Measurements from ENCODE around the gene LHPP.

LHPP gene

DNA sequence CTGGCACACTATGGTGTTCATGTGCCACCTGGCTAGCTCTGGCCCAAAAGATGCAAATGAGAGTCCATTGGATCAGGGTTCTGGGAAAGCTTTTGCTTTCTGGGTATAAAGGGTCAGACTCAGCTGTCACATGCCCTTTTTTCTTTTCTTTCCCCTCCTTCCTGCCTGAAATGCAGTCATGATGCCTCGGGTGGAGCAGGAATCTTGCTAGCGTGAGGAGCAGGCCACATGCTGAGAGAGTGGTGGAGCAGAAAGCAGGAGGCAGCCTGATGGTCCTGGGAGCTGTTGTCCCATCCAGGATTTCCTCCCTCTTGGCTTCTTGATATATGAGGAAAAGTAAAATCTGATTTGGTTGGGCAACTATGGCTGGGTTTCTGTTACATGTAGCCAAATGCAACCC lies 2.7 kb upstream of the LHPP start:
- no peak for DNase-seq (ENCODE audit: low spot score)
- no peak overlapping the region for H3K23ac ChIP-seq (ENCODE audit: low read depth, low read length, poor library complexity)
- peaks cover 0 to 2% of the 10 kb centered on the region in 2 donors for H3K4me1 ChIP-seq (ENCODE audit: control insufficient read depth in 2 of 2, insufficient read depth in 1 of 2, low read depth in 1 of 2, low read length in 2 of 2)
- H3K18ac ChIP-seq (ENCODE audit: low read length) = no peak overlapping the region
- H2BK15ac ChIP-seq (ENCODE audit: low read length) = no peak overlapping the region
- no peaks in the 10 kb centered on the region for H3K9me3 ChIP-seq (replicated peaks in 1 of 2; ENCODE audit: control insufficient read depth in 2 of 2, insufficient read depth in 1 of 2, low read depth in 1 of 2, low read length in 2 of 2)
- no peak overlapping the region for H3K4me3 ChIP-seq (ENCODE audit: low read length in 2 of 2)
- no peak overlapping the region for H3K4ac ChIP-seq (ENCODE audit: low read length)
- H3K27ac ChIP-seq (replicated peaks; ENCODE audit: low read length) = no peak overlapping the region
- no peak overlapping the region for H3K14ac ChIP-seq (ENCODE audit: low read length)
- WGBS, 2 donors (ENCODE audit: extremely low coverage in 2 of 2, insufficient read length in 2 of 2, insufficient replicate concordance in 1 of 2) = no CpG with 5 or more reads among the region's 2 CpGs
- H2BK5ac ChIP-seq (ENCODE audit: low read length) = no peak overlapping the region
- no peak overlapping the region for H2AFZ ChIP-seq (ENCODE audit: low read length)
- no peak overlapping the region for H3K4me2 ChIP-seq (ENCODE audit: insufficient read depth, low read length, poor library complexity, severe bottlenecking)
- no peak overlapping the region for H2BK120ac ChIP-seq (ENCODE audit: low read depth, low read length)
- no peaks in the 10 kb centered on the region for H3K36me3 ChIP-seq (replicated peaks in 1 of 2; ENCODE audit: control insufficient read depth in 2 of 2, insufficient read depth in 2 of 2, low read length in 2 of 2)
- H3K27me3 ChIP-seq (ENCODE audit: control insufficient read depth in 3 of 3, insufficient read depth in 3 of 3, low read depth in 1 of 3, low read length in 3 of 3) = peaks cover 0 to 47% (median 0%) of the 10 kb centered on the region in 3 experiments
- H2AK5ac ChIP-seq (ENCODE audit: low read depth, low read length) = no peak overlapping the region
- H4K8ac ChIP-seq (ENCODE audit: low read depth, low read length) = no peak overlapping the region
- H3K9ac ChIP-seq (ENCODE audit: low read depth, low read length, poor library complexity) = no peak overlapping the region
- H4K91ac ChIP-seq (ENCODE audit: low read depth, low read length, poor library complexity) = no peak overlapping the region
- no peaks in the 10 kb centered on the region for H3K79me1 ChIP-seq (ENCODE audit: low read depth, low read length)
- H2BK12ac ChIP-seq (ENCODE audit: low read length) = no peak overlapping the region

DNA sequence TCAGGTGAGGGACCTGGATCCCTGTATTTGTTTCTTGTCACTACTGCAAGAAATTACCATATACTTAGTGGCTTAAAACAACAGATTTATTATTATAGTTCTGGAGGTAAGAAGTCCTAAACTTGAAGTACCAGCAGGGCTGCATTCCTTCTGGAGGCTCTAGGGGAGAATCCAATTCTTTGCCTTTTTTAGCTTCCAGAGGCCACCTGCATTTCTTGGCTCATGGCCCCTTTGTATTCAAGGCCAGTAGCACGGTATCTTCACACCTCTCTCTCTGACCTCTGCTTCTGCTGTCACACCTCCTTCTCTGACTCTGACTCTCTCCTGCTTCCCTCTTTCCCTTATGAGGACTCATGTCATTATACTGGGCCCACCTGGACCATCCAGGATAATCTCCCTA lies 2.2 kb upstream of the LHPP start:
- no peak overlapping the region for H3K18ac ChIP-seq (ENCODE audit: low read length)
- no peak overlapping the region for H2BK12ac ChIP-seq (ENCODE audit: low read length)
- peaks cover 0 to 2% of the 10 kb centered on the region in 2 donors for H3K4me1 ChIP-seq (ENCODE audit: control insufficient read depth in 2 of 2, insufficient read depth in 1 of 2, low read depth in 1 of 2, low read length in 2 of 2)
- WGBS, 2 donors (ENCODE audit: extremely low coverage in 2 of 2, insufficient read length in 2 of 2, insufficient replicate concordance in 1 of 2) = no CpG with 5 or more reads among the region's 1 CpG
- H3K27ac ChIP-seq (replicated peaks; ENCODE audit: low read length) = no peak overlapping the region
- no peaks in the 10 kb centered on the region for H3K36me3 ChIP-seq (replicated peaks in 1 of 2; ENCODE audit: control insufficient read depth in 2 of 2, insufficient read depth in 2 of 2, low read length in 2 of 2)
- H3K27me3 ChIP-seq (ENCODE audit: control insufficient read depth in 3 of 3, insufficient read depth in 3 of 3, low read depth in 1 of 3, low read length in 3 of 3) = peaks cover 0 to 42% (median 0%) of the 10 kb centered on the region in 3 experiments
- no peak overlapping the region for H3K4me3 ChIP-seq (ENCODE audit: low read length in 2 of 2)
- no peaks in the 10 kb centered on the region for H3K79me1 ChIP-seq (ENCODE audit: low read depth, low read length)
- H3K9me3 ChIP-seq (replicated peaks in 1 of 2; ENCODE audit: control insufficient read depth in 2 of 2, insufficient read depth in 1 of 2, low read depth in 1 of 2, low read length in 2 of 2) = no peaks in the 10 kb centered on the region
- no peak overlapping the region for H2BK120ac ChIP-seq (ENCODE audit: low read depth, low read length)
- no peak overlapping the region for H3K4ac ChIP-seq (ENCODE audit: low read length)
- no peak overlapping the region for H2AK5ac ChIP-seq (ENCODE audit: low read depth, low read length)
- H3K9ac ChIP-seq (ENCODE audit: low read depth, low read length, poor library complexity) = no peak overlapping the region
- no peak overlapping the region for H4K8ac ChIP-seq (ENCODE audit: low read depth, low read length)
- DNase-seq (ENCODE audit: low spot score) = no peak
- no peak overlapping the region for H3K4me2 ChIP-seq (ENCODE audit: insufficient read depth, low read length, poor library complexity, severe bottlenecking)
- H2AFZ ChIP-seq (ENCODE audit: low read length) = no peak overlapping the region
- H3K14ac ChIP-seq (ENCODE audit: low read length) = no peak overlapping the region
- H3K23ac ChIP-seq (ENCODE audit: low read depth, low read length, poor library complexity) = no peak overlapping the region
- H4K91ac ChIP-seq (ENCODE audit: low read depth, low read length, poor library complexity) = no peak overlapping the region
- H2BK5ac ChIP-seq (ENCODE audit: low read length) = no peak overlapping the region
- no peak overlapping the region for H2BK15ac ChIP-seq (ENCODE audit: low read length)

DNA sequence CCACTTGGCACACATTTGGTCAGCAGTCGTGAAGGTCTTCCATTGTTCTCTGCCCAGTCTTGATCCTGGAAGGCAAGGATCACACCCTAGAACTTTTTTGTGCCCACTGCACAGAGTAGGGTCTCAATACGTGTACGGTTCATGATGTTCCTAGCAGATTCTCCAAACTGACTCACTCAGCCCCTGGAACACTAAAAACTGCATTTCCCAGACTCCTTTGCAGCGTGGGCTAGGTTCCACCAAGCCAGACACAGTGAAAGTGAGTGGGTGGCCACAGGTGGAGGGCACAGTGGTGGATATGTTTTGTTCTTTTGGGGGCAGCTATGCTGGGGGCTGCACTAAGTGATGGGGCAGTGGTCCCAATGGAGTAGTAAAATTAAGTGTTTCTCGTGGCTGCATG lies 1.5 kb upstream of the LHPP start:
- H2BK15ac ChIP-seq (ENCODE audit: low read length) = no peak overlapping the region
- no peak overlapping the region for H2BK12ac ChIP-seq (ENCODE audit: low read length)
- no peak overlapping the region for H2AFZ ChIP-seq (ENCODE audit: low read length)
- no peak overlapping the region for H3K4me3 ChIP-seq (ENCODE audit: low read length in 2 of 2)
- H3K79me1 ChIP-seq (ENCODE audit: low read depth, low read length) = no peaks in the 10 kb centered on the region
- peaks cover 0 to 2% of the 10 kb centered on the region in 2 donors for H3K4me1 ChIP-seq (ENCODE audit: control insufficient read depth in 2 of 2, insufficient read depth in 1 of 2, low read depth in 1 of 2, low read length in 2 of 2)
- no peak overlapping the region for H3K4me2 ChIP-seq (ENCODE audit: insufficient read depth, low read length, poor library complexity, severe bottlenecking)
- H4K8ac ChIP-seq (ENCODE audit: low read depth, low read length) = no peak overlapping the region
- H2AK5ac ChIP-seq (ENCODE audit: low read depth, low read length) = no peak overlapping the region
- no peak overlapping the region for H3K27ac ChIP-seq (replicated peaks; ENCODE audit: low read length)
- H3K27me3 ChIP-seq (ENCODE audit: control insufficient read depth in 3 of 3, insufficient read depth in 3 of 3, low read depth in 1 of 3, low read length in 3 of 3) = peaks cover 0 to 35% (median 0%) of the 10 kb centered on the region in 3 experiments
- H2BK120ac ChIP-seq (ENCODE audit: low read depth, low read length) = no peak overlapping the region
- H3K23ac ChIP-seq (ENCODE audit: low read depth, low read length, poor library complexity) = no peak overlapping the region
- H3K4ac ChIP-seq (ENCODE audit: low read length) = no peak overlapping the region
- H3K36me3 ChIP-seq (replicated peaks in 1 of 2; ENCODE audit: control insufficient read depth in 2 of 2, insufficient read depth in 2 of 2, low read length in 2 of 2) = no peaks in the 10 kb centered on the region
- no peak for DNase-seq (ENCODE audit: low spot score)
- no CpG with 5 or more reads among the region's 5 CpGs for WGBS, 2 donors (ENCODE audit: extremely low coverage in 2 of 2, insufficient read length in 2 of 2, insufficient replicate concordance in 1 of 2)
- peaks cover 0 to 3% of the 10 kb centered on the region in 2 donors for H3K9me3 ChIP-seq (replicated peaks in 1 of 2; ENCODE audit: control insufficient read depth in 2 of 2, insufficient read depth in 1 of 2, low read depth in 1 of 2, low read length in 2 of 2)
- H4K91ac ChIP-seq (ENCODE audit: low read depth, low read length, poor library complexity) = no peak overlapping the region
- H3K9ac ChIP-seq (ENCODE audit: low read depth, low read length, poor library complexity) = no peak overlapping the region
- no peak overlapping the region for H3K18ac ChIP-seq (ENCODE audit: low read length)
- H2BK5ac ChIP-seq (ENCODE audit: low read length) = no peak overlapping the region
- H3K14ac ChIP-seq (ENCODE audit: low read length) = no peak overlapping the region

DNA sequence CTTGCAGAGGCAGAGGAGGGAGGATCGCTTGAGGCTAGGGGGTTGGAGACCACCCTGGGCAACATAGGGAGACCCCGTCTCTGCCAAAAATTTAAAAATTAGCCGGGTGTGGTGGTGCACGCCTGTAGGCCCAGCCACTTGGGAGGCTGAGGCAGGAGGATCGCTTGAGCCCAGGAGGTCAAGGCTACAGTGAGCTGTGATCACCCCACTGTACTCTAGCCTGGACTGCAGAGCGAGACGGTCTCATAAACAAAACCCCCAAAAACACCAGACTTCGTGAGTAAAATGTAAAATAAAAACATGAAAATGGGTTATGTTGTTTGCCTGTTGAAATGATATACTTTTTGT lies 699 bp downstream of the LHPP start:
- H3K4ac ChIP-seq (ENCODE audit: low read length) = no peak overlapping the region
- H3K27ac ChIP-seq (replicated peaks; ENCODE audit: low read length) = no peak overlapping the region
- H3K18ac ChIP-seq (ENCODE audit: low read length) = peak overlapping the region; percentile 96
- no peak overlapping the region for H2AK5ac ChIP-seq (ENCODE audit: low read depth, low read length)
- peak overlapping the region; percentile 89 for H3K9ac ChIP-seq (ENCODE audit: low read depth, low read length, poor library complexity)
- peak overlapping the region; percentile 99 for H2AFZ ChIP-seq (ENCODE audit: low read length)
- no peak overlapping the region for H4K8ac ChIP-seq (ENCODE audit: low read depth, low read length)
- no peaks in the 10 kb centered on the region for H3K79me1 ChIP-seq (ENCODE audit: low read depth, low read length)
- H3K4me2 ChIP-seq (ENCODE audit: insufficient read depth, low read length, poor library complexity, severe bottlenecking) = peak overlapping the region; percentile 89
- no CpG with 5 or more reads among the region's 8 CpGs for WGBS, 2 donors (ENCODE audit: extremely low coverage in 2 of 2, insufficient read length in 2 of 2, insufficient replicate concordance in 1 of 2)
- H3K4me1 ChIP-seq (ENCODE audit: control insufficient read depth in 2 of 2, insufficient read depth in 1 of 2, low read depth in 1 of 2, low read length in 2 of 2) = peaks cover 0 to 9% of the 10 kb centered on the region in 2 donors
- H3K9me3 ChIP-seq (replicated peaks in 1 of 2; ENCODE audit: control insufficient read depth in 2 of 2, insufficient read depth in 1 of 2, low read depth in 1 of 2, low read length in 2 of 2) = peaks cover 0 to 3% of the 10 kb centered on the region in 2 donors
- no peak overlapping the region for H4K91ac ChIP-seq (ENCODE audit: low read depth, low read length, poor library complexity)
- H2BK120ac ChIP-seq (ENCODE audit: low read depth, low read length) = no peak overlapping the region
- no peak overlapping the region for H2BK15ac ChIP-seq (ENCODE audit: low read length)
- H3K27me3 ChIP-seq (ENCODE audit: control insufficient read depth in 3 of 3, insufficient read depth in 3 of 3, low read depth in 1 of 3, low read length in 3 of 3) = peaks cover 0 to 22% (median 0%) of the 10 kb centered on the region in 3 experiments
- H3K14ac ChIP-seq (ENCODE audit: low read length) = peak overlapping the region; percentile 31
- no peak for DNase-seq (ENCODE audit: low spot score)
- peak overlapping the region; percentile 85 for H2BK5ac ChIP-seq (ENCODE audit: low read length)
- H3K4me3 ChIP-seq (ENCODE audit: low read length in 2 of 2) = peak overlapping the region; percentile 75 to 92
- no peak overlapping the region for H3K23ac ChIP-seq (ENCODE audit: low read depth, low read length, poor library complexity)
- H3K36me3 ChIP-seq (replicated peaks in 1 of 2; ENCODE audit: control insufficient read depth in 2 of 2, insufficient read depth in 2 of 2, low read length in 2 of 2) = peaks cover 0 to 2% of the 10 kb centered on the region in 2 donors
- H2BK12ac ChIP-seq (ENCODE audit: low read length) = no peak overlapping the region

Measured in neuronal stem cell (in vitro differentiated cells).